Nephron (organoid): Measurements from ENCODE around the gene IRX1.

Experiments used
- H3K27ac Mint-ChIP-seq, 3 experiments: 2 replicates each; pipeline ENCODE4 v1.8.0; 2020; ENCODE audit warnings: mixed read lengths in 3 of 3, mild to moderate bottlenecking in 2 of 3, moderate library complexity in 1 of 3
- H3K27me3 Mint-ChIP-seq: 2 replicates; pipeline ENCODE4 v1.8.0; 2021; ENCODE audit warnings: low read depth, mild to moderate bottlenecking, moderate library complexity, mixed read lengths
- H3K36me3 Mint-ChIP-seq: 2 replicates; pipeline ENCODE4 v1.8.0; 2020; ENCODE audit warnings: low read depth, mixed read lengths
- H3K4me1 Mint-ChIP-seq: 2 replicates; pipeline ENCODE4 v1.8.0; 2020; ENCODE audit warnings: mixed read lengths
- H3K4me3 Mint-ChIP-seq, 3 experiments: 2 replicates each; pipeline ENCODE4 v1.8.0; 2020; ENCODE audit warnings: mild to moderate bottlenecking in 3 of 3, mixed read lengths in 3 of 3, moderate library complexity in 2 of 3
- H3K9me3 Mint-ChIP-seq: 2 replicates; pipeline ENCODE4 v1.8.0; 2020; ENCODE audit warnings: mixed read lengths
- CTCF ChIP-seq, 3 experiments: fragments of 200-600 bp; sonication (generic); IDR thresholded peaks; one replicate each; pipeline ENCODE4 v1.5.0; 2021; ENCODE audit warnings: antibody characterized with exemption in 3 of 3; ENCODE audit not compliant: unreplicated experiment in 3 of 3

IRX1 gene

GRCh38 chr5:3622961-3623360 lies 27.3 kb downstream of the IRX1 start:
- peaks cover 27% of the 10 kb centered on the region for H3K27me3 Mint-ChIP-seq
- H3K27ac Mint-ChIP-seq = no peak overlapping the region
- peaks cover 18% of the 10 kb centered on the region for H3K4me1 Mint-ChIP-seq
- H3K9me3 Mint-ChIP-seq = no peaks in the 10 kb centered on the region
- H3K36me3 Mint-ChIP-seq = no peaks in the 10 kb centered on the region
- H3K4me3 Mint-ChIP-seq = no peak overlapping the region
- TF ChIP-seq CTCF (IDR thresholded peaks at IDR 0.05; ENCODE audit: unreplicated experiment in 3 of 3) = no peak

- TF ChIP-seq CTCF (IDR thresholded peaks at IDR 0.05; ENCODE audit: unreplicated experiment in 3 of 3) = no peak
- H3K4me1 Mint-ChIP-seq = no peaks in the 10 kb centered on the region
- H3K27ac Mint-ChIP-seq = no peak overlapping the region
- H3K36me3 Mint-ChIP-seq = no peaks in the 10 kb centered on the region
- no peaks in the 10 kb centered on the region for H3K9me3 Mint-ChIP-seq
- H3K27me3 Mint-ChIP-seq = peaks cover 21% of the 10 kb centered on the region
- H3K4me3 Mint-ChIP-seq = no peak overlapping the region
These were observed 30.0 kb downstream of the IRX1 start for GRCh38 chr5:3625626-3626025.

GRCh38 chr5:3634061-3634460 lies 38.4 kb downstream of the IRX1 start:
- Mint-ChIP-seq H3K27ac (no peak overlapping the region), H3K27me3 (peaks cover 26% of the 10 kb centered on the region), H3K4me3 (no peak overlapping the region), H3K9me3 (peaks cover 4% of the 10 kb centered on the region), H3K36me3 (peaks cover 3% of the 10 kb centered on the region), H3K4me1 (no peaks in the 10 kb centered on the region)
- TF ChIP-seq CTCF (IDR thresholded peaks at IDR 0.05; ENCODE audit: unreplicated experiment in 3 of 3) = no peak

GRCh38 chr5:3639175-3639574 lies 43.5 kb downstream of the IRX1 start:
- Mint-ChIP-seq H3K27me3 (peaks cover 29% of the 10 kb centered on the region), H3K4me3 (no peak overlapping the region), H3K4me1 (no peaks in the 10 kb centered on the region), H3K27ac (no peak overlapping the region), H3K9me3 (peaks cover 4% of the 10 kb centered on the region), H3K36me3 (no peaks in the 10 kb centered on the region)
- TF ChIP-seq CTCF (IDR thresholded peaks at IDR 0.05; ENCODE audit: unreplicated experiment in 3 of 3) = no peak

GRCh38 chr5:3642231-3642630 lies 46.6 kb downstream of the IRX1 start:
- TF ChIP-seq CTCF (IDR thresholded peaks at IDR 0.05; ENCODE audit: unreplicated experiment in 3 of 3) = no peak
- H3K4me3 Mint-ChIP-seq = no peak overlapping the region
- H3K4me1 Mint-ChIP-seq = no peaks in the 10 kb centered on the region
- H3K9me3 Mint-ChIP-seq = no peaks in the 10 kb centered on the region
- H3K27ac Mint-ChIP-seq = no peak overlapping the region
- H3K36me3 Mint-ChIP-seq = no peaks in the 10 kb centered on the region
- H3K27me3 Mint-ChIP-seq = peaks cover 30% of the 10 kb centered on the region

GRCh38 chr5:3650320-3650719 lies 54.7 kb downstream of the IRX1 start:
- H3K4me1 Mint-ChIP-seq = no peaks in the 10 kb centered on the region
- no peak for TF ChIP-seq CTCF (IDR thresholded peaks at IDR 0.05; ENCODE audit: unreplicated experiment in 3 of 3)
- H3K4me3 Mint-ChIP-seq = no peak overlapping the region
- no peak overlapping the region for H3K27ac Mint-ChIP-seq
- no peaks in the 10 kb centered on the region for H3K36me3 Mint-ChIP-seq
- peaks cover 34% of the 10 kb centered on the region for H3K27me3 Mint-ChIP-seq
- no peaks in the 10 kb centered on the region for H3K9me3 Mint-ChIP-seq
